Ammon's horn (tissue), 1 donor: ENCODE measurements around the gene TREM2.

Experiments
- DNase-seq: peaks from one replicate; pipeline ENCODE4 v3.0.0-alpha.2; 2016; ENCODE audit warnings: low spot score

Gene TREM2

DNA sequence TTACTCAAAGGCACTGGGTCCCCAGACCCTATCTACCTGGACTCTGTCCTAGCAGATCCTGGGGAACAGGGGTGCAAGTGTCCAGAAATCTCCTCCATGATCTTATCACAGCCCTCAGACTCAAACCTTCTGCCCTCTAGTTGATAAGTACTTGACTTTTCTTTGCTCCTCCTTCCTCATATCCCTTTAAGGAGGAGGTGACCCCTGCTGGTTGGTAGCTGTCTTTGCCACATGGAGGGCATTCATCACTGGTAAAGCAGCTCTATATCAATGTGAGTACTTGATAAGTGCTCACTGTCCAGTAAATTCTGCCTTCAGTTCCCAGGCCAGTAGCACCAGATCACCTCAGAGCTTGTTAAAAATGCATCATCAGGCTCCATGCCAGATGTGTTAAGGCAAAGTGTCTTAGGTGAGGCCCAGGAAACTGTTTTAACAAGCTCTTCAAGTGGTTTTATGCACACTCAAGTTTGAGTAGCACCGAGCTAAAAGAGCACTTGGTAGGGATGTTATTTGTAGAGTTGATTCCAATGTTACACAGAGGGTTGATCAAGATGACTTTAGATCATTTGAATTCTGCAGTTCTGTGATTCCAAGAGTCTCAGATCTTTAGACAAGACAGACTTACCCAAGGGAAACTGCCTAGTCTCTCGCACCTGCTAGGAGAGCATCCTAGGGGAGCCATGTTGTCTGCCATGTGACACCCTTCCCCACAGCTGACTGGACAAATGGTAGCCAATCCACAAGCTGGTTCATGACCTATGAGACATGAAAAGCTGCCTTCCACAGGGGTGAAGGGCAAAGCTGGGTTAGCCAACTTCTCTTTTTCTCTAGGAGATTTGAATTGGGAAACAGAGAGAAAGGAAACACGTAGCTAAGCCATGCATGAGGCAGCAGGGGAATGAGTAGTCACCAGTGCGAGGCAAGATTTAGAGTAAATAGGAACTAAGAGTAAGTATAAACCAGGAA lies 19.4 kb upstream of the TREM2 start:
- peak; percentile 57 for DNase-seq

DNA sequence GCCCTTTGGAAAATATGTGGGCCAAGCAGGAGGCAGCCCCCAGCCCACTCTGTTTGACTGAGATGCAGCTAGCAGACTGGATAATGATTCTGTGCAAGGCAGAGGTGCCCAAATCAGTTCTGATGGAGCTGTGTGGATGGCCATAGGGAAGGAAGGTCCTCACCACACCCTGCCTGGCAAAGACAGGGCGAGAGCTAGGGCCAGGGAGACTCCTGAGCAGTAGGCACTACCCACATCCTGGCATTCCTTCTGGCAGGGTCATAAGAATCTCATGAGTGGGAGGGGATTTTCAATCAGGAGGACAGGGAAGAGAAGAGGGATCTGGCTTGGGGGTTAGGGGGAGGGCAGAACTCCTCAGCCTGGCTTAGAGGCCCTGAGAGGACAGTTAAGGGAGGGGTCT lies 18.6 kb upstream of the TREM2 start:
- no peak for DNase-seq

DNA sequence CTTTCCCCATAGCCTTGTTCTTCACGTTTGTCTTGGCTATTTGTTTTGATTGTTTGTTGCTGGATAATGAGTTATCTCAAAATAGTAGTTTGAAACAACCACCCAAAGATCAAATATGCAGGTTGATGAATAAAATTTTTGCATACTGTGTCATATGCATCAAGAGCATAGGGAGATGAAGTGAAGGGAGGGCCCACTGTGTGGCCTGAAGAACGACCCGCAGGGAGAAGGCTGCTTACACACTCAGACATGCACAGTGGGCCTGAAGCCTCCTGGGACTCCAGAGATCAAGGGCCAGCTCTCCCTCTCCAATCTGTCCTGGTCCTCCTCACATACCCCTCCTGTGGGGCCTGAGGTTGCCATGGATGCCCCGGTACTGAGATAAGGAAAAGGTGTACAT lies 16.2 kb upstream of the TREM2 start:
- DNase-seq = no peak

DNA sequence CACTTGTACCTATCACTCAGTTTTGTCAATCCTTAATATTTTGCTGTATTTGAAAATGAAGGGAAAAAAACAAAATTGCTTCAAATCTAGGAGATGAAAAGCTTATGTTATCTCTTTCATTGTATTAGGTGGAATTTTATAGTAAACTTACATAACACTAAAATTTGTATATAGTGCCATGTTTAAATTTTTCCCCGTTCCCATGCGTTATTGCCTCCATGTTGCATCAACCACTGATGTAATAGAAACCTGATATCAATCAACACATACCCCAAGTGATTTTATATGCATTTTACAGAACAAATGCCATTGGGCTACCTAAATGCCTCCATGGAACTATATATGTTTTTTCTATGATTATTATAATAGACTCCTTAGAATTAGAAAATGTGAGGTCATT lies 14.8 kb upstream of the TREM2 start:
- DNase-seq = no peak

DNA sequence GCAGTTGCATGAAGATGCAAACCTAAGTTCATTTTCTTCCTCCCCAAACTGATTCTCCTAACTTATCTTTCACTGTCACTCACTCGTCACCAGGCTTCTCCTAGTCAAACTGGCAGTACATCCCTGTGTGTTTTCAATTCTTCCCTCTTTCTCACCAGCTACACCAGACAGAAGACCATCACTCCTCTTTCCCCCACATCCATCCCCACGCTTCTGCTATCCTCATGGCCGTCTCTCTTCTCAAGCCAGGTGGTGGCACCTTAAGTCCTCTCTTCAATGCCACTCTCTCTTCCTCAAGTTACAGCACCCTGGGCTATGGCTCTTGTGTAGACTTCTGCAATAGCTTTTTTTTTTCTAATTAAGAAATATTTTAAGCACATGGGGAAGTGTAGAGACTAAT lies 14.4 kb upstream of the TREM2 start:
- DNase-seq = no peak

DNA sequence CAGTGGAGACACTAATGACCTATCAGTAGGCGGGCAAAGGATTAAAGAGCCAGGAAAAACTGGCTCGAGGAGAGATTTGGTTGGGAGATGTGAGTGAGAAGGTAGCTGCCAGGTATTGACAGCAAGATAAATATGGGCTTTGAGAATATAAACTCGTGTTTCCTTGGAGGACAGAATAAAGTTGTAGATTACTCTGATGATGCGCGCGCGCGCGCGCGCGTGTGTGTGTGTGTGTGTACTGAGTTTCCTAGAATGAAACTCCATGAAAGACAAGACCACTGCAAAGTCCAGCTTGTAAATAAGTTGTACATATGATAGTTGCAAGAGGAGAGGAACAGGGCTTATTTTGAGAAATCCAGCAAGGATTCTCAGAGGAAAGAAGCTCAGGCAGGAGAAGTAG lies 13.3 kb upstream of the TREM2 start:
- no peak for DNase-seq

DNA sequence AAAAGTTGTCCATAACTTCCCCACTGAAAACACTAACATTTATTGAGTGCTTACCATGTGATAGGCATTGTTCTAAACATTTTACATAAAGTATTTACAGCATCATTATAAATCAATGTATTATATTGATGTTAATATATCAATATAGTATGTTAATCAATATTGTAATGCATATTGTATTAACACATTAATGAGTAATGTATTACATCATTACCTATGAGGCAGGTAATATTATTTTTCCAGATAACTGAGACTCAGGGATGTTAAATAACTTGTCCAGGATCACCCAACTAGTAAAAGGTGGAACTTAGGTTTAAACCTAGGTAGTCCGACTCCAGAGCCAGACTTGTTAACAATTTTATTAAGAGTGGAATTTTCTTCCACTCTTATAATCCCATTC lies 12.2 kb upstream of the TREM2 start:
- DNase-seq = no peak

DNA sequence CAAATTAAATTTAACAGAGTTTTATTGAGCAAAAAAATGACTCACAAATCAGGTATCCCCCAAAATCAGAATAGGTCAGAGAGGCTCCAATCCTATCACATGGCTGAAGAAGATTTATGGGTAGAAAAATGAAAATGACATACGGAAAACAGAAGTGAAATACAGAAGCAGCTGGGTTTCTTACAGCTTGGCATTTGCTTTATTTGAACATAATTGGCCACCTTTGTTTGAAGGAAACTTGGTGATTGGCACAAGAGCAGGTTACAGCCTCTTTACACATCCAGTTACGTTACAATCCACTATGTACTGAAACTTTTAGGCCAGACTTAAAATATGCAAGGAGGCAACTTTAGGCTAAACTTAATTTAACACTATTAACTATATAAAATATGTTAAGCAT lies 11.7 kb upstream of the TREM2 start:
- no peak for DNase-seq

DNA sequence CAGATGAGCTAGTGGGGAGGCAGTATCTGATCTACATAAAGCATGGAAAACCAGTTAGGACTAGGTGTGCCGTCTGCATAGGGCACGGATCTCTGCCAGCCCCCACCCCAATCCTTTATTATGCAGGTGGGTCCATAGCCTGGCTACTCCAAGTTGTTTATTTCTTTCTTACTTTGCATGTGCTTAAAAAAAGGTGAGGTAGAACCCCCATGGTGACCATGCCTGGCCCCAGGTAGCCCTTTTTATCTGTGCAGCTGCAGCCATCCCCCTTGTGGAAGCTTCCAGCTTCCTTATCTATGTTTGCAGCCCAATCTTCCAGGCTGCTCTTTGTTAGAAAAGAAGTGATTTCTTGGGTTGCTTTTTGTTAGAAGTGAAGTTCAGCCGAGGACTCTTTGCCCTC lies 9.0 kb upstream of the TREM2 start:
- DNase-seq = no peak

DNA sequence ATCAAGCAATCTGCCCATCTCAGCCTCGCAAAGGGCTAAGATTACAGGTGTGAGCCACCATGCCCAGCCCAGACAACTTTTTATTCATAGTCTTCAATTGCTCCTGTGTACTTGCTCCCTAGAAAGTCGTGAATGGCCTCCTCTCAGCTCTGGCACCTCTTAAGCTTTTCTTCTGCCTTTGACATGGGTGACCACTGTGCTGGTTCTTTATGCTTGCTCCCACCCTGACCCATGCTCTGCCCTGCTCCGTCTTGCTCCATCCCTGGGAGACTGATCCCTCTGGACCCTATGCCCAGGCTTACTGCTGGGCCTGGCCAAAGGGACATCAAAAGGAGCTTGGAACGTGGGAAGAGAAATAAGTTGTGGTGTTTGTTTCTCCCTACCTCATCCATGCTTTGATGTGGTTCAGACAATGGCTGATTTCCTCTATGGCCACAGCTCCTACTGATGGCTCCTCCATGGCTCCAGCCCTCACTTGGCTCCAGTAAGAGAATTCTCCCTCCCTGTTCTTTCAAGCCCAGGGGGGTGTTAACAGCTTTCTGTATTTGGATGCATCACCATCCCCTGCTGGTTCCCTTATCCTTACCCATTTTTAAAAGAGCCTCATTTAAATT lies 7.7 kb upstream of the TREM2 start:
- DNase-seq = no peak

DNA sequence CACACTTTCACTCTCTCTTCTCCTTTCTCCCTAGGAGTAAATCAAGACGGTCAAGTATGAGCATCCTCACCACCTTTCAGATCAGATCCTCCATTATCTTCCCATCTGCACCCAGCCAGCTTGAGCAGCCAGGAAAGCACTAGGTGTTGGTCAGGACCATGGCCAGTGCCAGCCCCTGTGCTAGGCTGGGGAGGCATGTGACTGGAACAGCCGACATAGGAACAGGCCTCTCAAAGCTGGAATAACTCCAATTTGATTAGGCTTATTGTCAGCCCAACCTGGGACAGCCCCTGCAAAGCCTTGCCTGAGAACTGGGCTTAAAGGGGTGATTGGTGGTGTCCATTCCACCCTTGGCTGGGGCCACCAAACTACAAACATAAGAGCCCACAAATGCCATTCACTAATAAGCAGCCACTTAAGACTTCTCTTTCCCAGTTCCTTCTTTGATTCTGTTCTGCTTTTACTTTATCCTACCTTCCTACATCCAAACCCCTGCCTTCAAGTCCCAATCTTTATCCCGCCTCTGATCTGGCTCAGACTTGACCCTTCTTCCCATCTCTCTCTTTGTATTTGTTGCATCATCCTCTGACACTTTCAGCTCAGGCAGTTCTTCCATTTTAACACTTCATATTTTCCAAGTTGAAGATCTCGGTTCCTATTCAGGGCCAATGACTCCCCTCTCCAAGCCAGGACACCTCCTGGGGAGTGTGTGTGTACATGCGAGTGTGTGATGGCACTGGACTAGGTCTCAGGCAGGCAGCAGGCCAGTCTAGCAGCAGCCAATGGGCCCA lies 4.5 kb upstream of the TREM2 start:
- no peak for DNase-seq

DNA sequence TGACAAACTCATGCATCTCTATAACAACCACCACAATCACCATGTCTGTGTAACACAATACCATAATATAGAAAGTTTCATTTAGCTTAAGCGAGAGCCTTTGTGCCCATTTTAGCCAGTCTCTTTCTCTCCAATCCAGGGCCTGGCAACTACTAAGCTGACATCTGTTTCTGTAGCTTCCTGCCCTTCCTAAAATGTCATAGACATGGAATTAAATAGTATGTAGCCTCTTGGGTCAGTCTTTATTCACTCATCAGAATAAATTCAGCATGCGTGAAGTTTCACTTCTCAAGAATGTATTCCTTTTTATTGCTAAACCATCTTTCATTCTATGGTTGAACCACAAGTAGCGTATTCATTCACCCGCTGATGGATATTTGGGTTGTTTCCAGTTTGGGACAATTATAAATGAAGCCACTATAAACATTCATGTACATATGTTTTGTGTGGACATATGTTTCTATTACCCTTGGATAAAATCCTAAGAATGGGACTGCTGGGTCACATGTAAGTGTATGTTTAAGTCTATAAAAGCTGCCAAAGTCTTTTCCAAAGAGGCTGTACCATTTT lies 1.7 kb upstream of the TREM2 start:
- DNase-seq = no peak

DNA sequence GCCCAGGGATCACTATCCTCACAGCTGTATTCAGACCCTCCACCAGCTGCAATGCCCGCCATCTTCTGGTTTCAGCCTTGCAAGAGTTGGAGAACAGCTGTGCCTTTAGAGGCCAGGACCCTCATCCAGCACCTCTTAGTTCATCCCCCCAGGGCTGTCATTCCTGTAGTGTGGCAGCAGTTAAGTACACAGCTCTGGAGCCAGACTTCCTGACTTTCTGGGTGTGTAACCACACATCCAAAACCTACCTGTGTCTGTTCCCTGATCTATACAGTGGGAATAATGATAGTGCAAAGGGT lies 452 bp upstream of the TREM2 start:
- DNase-seq = no peak

DNA sequence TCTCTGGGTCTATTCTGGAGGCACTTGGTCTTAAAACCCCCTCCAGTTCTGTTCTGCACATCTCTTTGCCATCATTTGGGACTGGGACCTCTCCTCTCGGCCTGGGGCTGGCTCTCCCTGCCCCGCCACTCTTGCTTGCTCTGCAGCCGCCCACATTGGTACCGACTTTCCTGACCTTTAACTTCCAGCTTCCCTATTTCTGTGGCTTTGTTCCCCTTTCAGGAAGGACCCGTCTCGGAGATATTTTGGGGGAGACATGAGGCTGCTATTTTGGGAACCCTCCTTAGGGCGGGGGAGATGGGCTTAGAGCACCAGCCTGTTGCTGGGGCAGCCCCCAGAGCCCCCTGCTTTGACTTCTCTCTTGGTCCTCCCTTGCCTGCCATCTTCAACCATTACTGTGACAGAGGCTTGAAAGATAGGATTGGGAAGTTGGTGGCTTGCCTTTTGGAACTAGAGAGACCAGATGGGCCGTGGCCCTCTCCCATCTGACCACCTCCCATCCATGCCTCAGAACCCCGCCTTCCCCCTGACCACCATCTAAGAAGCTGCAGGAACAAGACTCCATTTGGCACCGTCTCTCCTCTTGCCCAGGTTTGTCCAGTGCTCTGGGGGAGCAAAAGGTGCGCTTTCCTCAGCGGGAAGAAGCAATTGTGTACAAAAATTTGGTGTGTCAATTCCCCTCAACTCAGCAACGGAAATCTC lies 914 bp downstream of the TREM2 start:
- DNase-seq = peak; percentile 58

DNA sequence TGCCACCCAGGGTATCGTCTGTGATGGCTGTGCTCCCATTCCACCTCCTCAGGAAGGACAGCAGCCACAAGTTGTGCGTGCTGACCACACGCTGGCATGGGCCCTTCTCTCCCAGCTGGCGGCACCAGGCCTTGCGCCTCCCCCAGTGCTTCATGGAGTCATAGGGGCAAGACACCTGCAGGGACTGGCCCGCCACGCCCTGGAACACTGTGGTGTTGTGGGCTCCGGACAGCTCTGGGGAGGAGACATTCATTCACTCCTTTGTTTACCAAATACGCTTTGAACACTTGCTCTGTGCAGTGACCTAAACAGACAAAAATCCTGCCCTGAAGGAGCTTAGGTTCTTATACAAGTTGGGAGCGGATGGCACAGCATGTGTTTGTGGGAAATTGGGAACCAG lies 1.5 kb downstream of the TREM2 start:
- no peak for DNase-seq

DNA sequence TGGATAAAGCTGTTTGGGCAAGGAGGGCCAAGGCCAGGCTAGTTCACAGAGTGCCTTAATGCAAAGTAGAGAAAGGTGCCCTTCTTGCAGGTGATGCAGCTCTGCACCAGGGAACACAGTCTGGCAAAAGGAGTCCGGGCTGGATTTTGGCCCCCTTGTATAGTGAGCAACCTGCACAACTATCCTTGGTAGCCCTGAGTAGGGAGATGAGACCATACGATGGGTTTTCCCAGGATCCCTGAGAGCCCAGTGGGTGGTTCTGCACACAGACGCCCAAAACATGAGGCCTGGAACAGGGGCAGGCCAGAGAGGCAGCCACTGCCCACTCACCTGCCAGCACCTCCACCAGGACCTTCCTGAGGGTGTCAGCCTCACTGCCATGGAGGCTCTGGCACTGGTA lies 2.0 kb downstream of the TREM2 start:
- no peak for DNase-seq

DNA sequence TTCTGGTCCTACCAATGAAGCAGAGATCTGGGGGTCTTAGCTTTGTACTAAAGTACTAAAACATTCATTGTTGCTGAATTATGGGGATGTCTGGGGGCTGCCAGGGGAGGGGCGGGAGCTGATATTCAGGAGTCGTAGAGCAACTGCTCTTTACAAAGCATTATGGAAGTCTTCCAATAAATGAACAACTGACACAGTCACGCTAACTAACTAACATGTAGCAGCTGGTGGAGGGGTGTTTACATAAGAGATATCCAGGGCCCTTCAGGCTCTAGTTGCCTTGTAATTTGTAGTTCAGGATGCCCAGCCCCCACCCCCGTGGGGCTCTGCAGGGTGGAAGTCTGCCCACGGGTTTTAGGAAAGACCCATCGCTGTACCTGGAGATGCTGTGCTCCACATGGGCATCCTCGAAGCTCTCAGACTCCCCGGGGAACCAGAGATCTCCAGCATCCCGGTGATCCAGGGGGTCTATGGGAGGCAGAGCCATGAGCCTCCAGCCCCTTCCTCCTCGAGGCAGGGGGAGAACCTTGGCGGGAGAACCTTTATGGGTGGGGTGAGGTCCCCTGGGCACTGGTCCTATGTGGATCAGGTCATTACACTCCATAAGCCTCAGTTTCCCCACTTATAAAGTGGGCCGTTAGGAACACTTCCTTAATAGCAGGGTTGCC lies 3.4 kb downstream of the TREM2 start:
- no peak for DNase-seq

DNA sequence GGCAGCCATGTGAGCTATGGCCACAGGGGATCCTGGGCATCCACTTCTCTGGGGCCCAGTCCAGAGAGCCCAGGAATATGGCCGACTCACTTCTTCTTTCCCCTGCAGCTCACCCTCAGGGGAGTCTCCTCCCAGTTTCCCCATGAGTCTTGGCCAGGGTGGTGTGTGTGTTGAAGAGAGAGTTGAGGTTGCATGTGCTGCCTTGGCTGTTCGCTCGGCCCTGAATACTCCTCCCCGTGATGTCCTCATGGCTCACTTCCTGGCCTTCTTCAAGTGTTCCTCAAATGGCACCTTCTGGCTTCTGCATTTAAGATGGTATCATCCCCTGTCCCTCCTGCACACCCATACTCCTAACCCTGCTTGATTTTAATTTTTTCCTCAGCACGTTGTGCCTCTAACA lies 5.6 kb downstream of the TREM2 start:
- DNase-seq = peak; percentile 72

DNA sequence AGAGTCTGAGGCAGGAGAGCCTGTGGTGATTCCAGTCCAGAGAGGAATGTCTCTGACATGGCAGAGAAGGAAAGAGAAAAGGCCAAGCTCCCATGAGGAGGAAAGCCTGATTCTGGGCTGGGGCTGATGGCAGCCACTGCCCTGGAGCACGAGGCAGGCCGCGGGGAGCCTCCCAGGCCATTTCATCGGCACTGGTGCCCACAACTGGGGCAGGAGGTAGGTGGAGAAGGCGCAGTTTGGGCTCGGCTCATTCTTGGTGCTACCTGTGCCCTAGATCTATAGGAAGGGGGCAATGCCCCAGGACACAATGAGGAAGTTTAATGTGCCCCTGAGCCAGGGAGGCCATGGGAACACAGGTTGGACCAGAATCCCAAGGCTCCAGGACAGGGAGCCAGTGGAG lies 6.1 kb downstream of the TREM2 start:
- DNase-seq = no peak

DNA sequence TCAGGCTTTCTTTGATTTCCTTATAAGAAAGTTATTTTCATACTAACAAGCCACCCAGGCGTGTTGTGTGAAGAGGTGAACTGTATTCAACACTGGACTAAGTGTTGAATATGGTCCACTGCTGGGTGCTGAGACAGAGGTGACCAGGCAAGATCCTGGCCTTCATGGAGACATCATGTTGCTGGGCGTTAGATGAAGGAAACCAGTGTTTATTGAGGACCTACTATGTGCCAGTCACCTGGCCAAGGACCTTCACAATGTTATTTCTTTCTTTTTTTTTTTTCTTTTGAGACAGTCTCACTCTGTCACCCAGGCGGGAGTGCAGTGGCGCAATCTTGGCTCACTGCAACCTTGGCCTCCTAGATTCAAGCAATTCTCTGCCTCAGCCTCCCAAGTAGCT lies 6.9 kb downstream of the TREM2 start:
- no peak for DNase-seq

DNA sequence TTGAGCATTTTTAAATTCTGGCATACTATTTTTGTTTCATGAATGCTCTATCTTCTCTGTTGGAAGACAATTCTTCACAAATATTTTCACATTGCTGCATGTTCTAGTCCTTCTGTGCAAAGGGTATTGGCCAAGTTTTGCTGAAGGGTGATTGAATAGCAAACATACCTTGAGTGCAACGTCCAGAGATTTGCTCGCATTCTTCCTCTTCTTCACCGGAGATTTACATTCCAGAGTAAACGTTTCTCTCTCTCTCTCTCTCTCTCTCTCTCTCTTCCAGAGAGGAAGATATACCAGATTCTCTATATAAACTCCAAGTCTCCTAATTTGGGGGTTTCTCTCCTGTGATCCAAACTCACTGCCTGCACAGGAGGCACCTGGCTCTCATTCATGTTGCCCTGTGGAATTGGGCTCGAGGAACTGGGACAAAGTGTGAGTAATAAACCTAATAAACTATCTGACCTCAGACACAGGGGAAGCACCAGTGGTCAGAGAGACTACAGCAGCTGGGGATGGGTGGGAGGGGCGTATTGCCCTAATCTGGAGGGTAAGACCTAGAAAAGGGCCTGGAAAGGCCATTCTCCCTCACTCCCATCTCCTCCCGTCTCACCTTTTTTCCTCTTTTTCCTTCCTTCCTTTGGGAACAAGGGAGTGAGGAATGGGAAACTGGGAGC lies 7.6 kb downstream of the TREM2 start:
- no peak for DNase-seq
